ENCODE results near the gene LPA.

GRCh38 chr6:160692369-160692959, 28.4 kb upstream of the LPA start:
- TF ChIP-seq YY1 (IDR thresholded peaks at IDR 0.05; ENCODE audit: low read depth) (no peak), RAD21 (IDR thresholded peaks at IDR 0.05; ENCODE audit: low read depth) (peak; percentile 13; the same call in 1 of the 2 replicates), MAX (IDR thresholded peaks at IDR 0.05) (no peak), CREB1 (IDR thresholded peaks at IDR 0.05; ENCODE audit: low read depth) (no peak), FOXM1 (IDR thresholded peaks at IDR 0.05; ENCODE audit: borderline replicate concordance, low read depth) (no peak), REST (IDR thresholded peaks at IDR 0.05; ENCODE audit: low read depth) (no peak), EP300 (IDR thresholded peaks at IDR 0.05; ENCODE audit: borderline replicate concordance) (no peak), TCF12 (IDR thresholded peaks at IDR 0.05; ENCODE audit: low read depth) (no peak), CEBPB (IDR thresholded peaks at IDR 0.05) (peak; percentile 46; the same call in 1 of the 2 replicates), TAF1 (IDR thresholded peaks at IDR 0.05; ENCODE audit: low read depth) (no peak), EGR1 (IDR thresholded peaks at IDR 0.05) (no peak)

Measured in Ishikawa (cell line).